HG03432 (cell line): Measurements from ENCODE around the gene PCGF3.

ENCODE experiments used
- ATAC-seq: cut with Tn5 transposase; IDR thresholded peaks from one replicate; pipeline ENCODE4 v1.9.1; 2021; ENCODE audit warnings: mild to moderate bottlenecking, moderate library complexity; ENCODE audit not compliant: unreplicated experiment

The PCGF3 gene, protein sequence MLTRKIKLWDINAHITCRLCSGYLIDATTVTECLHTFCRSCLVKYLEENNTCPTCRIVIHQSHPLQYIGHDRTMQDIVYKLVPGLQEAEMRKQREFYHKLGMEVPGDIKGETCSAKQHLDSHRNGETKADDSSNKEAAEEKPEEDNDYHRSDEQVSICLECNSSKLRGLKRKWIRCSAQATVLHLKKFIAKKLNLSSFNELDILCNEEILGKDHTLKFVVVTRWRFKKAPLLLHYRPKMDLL

DNA sequence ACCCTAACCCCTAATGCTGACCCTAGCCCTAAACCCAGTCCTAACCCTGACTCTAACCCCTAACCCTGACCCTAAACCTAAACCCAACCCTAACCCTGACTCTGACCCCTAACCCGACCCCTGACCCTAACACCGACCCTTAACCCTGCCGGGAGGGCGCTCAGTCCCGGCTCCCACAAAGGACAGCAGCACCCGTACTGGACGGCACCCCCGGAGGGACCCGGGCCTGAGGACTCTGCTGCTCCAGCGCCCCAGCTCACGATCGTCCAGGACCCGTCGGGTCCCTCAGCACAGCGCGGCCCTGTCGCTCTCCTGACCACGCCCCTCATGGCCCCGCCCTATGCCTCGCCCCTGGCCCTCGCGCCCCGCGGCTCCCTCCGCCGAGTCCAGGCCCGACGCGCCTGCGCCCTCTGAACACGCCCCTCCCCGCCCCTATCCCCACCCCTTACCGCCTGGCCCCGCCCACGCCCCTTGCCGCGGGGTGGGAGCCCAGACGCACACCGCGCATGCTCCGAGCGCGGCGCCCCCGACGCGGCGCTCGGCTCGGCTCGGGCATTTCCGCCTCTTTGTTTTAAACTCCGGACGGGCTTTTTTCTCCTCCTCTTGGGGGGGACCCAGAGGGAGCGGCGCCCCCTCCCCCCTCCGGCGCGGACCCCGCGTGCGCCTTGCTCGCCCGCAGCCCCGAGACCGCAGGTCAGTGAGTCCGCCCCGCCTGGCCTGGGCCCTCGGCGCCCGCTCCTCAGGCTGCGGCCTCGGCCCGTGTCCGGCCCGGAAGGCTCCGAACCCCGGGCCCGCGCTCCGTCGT, at the start of gene PCGF3:
TSS of gene PCGF3 (plus strand) at position 555 of the 805 bp plus-strand sequence. CDS start 27,849 bp downstream, outside the sequence.
- ATAC-seq: peak; percentile 93

DNA sequence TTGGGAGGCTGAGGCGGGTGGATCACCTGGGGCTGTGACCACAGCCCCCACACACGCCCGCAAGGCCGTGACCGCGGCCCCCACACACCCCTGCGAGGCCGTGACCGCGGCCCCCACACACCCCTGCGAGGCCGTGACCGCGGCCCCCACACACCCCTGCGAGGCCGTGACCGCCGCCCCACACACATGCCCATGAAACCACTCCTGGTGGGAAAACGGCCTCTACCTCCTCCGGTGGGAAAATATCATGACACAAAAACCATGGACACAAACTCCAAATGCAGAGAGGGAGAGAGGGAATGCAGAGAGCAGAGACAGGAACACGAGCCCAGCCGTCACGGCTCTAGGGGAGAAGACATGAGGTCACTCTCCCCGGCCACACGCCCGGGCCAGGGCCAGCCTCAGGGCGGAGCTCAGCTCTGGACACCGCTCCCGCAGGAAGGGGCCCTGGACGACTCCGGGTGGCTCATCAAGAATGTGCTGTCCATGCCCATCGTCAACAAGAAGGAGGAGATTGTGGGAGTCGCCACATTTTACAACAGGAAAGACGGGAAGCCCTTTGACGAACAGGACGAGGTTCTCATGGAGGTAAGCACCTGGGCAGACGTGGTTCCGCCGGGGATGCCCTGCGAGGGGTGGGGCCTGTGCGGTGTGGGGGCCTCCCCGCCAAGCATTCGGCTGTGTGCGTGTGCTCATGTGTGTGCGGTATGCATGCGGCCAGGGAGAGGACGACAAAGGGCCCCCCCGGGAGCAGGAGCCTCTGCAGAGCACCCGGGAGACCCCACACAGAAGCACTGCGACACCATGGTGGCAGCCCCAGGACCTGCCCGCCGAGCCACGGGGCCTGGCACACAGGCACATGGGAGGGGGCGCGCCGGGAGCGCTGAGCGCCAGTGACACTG, 48.9 kb upstream of the PCGF3 start:
- ATAC-seq: no peak

DNA sequence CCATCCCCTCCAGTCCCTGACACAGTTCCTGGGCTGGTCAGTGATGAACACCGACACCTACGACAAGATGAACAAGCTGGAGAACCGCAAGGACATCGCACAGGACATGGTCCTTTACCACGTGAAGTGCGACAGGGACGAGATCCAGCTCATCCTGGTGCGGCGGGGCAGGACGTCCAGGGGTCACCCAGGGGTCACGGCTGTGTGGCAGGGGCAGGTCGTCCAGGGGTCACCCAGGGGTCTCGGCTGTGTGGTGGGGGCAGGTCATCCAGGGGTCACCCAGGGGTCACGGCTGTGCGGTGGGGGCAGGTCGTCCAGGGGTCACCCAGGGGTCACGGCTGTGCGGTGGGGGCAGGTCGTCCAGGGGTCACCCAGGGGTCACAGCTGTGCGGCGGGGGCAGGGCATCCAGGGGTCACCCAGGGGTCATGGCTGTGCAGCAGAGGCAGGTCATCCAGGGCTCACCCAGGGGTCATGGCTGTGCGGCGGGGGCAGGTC, 48.2 kb upstream of the PCGF3 start:
- ATAC-seq: no peak

DNA sequence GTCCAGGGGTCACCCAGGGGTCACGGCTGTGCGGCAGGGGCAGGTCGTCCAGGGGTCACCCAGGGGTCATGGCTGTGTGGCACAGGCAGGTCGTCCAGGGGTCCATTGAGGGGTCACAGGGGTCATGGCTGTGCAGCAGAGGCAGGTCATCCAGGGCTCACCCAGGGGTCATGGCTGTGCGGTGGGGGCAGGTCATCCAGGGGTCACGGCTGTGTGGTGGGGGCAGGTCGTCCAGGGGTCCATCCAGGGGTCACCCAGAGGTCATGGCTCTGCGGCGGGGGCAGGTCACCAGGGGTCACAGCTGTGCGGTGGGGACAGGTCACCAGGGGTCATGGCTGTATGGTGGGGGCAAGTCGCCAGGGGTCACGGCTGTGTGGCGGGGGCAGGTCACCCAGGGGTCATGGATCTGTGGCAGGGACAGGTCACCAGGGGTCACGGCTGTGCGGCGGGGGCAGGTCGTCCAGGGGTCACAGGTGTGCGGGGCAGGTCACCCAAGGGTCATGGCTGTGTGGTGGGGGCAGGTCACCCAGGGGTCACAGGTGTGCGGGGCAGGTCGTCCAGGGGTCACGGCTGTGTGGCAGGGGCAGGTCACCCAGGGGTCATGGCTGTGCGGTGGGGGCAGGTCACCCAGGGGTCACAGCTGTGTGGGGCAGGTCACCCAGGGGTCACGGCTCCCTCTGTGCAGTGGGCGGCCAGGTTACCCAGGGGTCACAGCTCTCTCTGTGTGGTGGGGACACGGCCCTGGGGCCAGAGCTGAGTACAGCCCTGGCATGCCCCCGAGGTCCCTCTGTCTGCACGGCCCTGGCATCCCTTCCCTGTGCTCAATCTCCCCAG, 47.6 kb upstream of the PCGF3 start:
- no peak for ATAC-seq

DNA sequence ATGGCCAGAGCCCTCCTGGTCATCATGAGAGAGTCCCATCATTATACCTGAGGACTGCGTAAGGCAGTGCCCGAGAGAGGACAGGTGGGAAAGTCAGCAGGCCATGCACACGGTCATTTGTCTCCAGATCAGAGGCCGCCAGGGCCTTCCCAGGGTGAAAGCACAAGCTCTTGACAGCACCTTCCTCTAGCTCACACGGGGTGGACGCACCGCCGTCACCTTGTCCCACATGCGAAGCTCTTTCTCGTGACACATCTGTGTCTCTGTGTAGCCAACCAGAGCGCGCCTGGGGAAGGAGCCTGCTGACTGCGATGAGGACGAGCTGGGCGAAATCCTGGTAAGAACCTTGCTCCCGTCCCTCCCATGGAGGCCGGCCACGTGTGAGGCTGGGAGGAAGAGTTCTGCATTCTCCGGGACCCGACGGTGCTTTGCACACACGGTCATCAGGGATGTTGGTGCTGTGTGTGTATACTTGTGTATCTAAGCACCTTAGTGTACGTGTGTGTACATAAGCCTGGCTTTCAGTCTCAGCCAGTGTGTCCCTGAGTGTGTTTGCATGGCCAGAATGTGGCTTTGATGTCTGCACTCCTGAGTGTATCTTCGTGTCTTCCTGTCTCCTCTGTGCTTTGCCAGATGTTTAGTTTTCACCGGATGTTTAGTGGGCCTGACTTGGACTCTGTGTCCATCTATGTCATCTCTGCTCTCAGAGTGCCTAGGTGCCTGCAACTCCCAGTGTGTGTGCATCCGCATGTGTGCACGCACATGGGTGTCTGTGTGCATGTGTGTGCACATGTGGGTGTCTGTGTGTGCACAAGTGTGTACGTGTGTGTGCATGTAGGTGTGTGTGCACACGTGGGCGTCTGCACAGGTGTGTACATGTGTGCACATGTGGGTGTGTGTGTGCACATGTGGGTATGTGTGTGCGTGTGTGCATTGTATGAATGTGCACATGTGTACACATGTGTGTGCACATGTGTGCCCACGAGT, 46.7 kb upstream of the PCGF3 start:
- ATAC-seq: no peak

DNA sequence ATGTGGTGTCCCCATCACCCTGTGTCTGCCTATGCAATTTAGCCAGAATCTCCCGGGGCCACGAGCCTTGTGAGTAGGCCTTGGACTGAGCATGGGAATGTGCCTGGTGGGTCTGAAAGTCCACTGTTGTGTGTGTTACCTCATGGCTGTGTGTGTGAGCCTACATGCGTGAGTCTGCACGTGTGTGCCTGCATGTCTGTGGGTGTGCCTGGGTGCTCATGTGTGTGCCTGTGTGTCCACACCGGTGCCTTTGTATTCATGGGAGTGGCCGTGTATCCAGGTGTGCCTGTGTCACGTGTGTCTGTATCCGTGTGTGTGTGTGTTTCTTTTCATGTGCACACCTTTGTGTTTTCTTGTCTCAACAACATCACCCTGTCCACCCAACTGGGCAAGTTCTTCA, 45.8 kb upstream of the PCGF3 start:
- ATAC-seq: no peak

DNA sequence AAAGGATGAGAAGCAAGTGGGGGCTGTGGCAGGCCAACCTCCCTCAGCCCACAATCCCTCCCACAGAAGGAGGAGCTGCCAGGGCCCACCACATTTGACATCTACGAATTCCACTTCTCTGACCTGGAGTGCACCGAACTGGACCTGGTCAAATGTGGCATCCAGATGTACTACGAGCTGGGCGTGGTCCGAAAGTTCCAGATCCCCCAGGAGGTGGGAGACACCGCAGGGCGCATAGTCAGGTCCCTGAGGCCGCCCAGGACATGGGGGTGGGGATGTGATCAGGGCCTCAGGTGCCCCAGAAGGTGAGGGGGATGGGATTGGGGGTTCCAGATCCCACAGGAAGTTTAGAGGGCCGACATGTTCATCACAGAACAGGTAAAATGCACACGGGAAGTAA, 45.2 kb upstream of the PCGF3 start:
- ATAC-seq: no peak

DNA sequence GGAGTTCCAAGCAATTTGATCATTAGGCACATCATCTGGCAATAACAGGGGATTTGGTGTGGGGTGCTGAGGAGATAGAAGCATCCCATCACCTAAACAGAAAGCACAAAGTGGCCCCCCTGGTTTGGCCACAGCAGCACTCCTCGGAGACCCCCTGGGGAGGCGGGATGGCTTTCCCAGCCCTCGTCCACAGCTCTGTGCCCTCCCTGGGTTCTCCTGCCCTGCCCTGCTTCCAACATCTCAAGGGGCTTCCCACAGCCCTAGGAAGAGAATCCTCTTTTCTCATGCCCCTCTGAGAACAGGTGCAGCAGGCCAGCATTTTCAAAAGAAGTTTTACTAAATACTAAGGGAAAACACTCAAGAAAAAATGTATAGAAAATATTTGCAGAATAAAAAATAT, 44.4 kb upstream of the PCGF3 start:
- ATAC-seq: no peak

DNA sequence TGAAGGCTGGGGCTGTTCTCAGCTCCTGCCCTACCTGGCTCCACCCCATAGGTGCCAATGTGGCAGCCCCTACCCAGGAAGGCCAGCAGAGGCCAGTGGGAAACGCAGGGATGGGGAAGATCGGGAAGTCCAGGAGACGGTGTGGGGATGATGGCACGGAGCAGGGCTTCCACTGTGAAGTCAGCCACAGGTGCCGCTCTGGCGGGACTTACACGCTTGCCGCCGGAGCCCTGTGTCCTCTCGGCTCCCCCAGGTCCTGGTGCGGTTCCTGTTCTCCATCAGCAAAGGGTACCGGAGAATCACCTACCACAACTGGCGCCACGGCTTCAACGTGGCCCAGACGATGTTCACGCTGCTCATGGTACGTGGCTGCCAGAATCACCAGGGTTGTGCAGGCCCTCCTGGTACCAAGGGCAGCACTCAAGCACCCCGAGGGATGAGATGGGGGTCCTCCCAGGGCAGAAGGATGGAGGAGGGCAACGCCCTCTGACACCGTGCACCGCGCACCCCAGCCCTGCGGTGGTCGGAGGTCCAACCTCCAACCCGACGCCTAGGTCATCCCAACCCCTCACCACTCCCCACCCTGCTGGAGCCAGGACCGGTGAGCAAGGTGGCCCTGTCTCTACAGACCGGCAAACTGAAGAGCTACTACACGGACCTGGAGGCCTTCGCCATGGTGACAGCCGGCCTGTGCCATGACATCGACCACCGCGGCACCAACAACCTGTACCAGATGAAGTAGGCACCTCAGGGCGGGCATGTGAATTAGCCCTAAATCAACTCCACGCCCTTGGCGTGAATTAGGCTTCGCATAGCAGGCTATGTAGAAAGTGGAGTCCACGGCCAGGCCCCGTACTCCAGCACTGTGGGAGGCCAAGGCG, 43.5 kb upstream of the PCGF3 start:
- ATAC-seq: no peak

DNA sequence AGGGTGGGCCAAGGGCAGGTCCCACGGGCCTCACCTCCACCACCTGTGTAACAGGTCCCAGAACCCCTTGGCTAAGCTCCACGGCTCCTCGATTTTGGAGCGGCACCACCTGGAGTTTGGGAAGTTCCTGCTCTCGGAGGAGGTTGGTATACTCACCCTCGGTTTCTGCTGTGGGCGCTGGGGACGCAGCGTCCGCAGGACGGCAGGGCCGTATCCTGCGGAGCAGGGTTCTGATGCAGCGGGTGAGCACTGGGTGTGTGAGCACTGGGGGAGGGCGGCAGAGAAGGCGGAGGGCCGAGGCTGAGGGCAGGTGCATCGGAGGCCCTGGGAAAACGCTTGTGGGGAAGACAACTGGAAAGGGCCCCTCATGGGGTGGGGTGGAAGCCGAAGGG, 42.6 kb upstream of the PCGF3 start:
- ATAC-seq: no peak

DNA sequence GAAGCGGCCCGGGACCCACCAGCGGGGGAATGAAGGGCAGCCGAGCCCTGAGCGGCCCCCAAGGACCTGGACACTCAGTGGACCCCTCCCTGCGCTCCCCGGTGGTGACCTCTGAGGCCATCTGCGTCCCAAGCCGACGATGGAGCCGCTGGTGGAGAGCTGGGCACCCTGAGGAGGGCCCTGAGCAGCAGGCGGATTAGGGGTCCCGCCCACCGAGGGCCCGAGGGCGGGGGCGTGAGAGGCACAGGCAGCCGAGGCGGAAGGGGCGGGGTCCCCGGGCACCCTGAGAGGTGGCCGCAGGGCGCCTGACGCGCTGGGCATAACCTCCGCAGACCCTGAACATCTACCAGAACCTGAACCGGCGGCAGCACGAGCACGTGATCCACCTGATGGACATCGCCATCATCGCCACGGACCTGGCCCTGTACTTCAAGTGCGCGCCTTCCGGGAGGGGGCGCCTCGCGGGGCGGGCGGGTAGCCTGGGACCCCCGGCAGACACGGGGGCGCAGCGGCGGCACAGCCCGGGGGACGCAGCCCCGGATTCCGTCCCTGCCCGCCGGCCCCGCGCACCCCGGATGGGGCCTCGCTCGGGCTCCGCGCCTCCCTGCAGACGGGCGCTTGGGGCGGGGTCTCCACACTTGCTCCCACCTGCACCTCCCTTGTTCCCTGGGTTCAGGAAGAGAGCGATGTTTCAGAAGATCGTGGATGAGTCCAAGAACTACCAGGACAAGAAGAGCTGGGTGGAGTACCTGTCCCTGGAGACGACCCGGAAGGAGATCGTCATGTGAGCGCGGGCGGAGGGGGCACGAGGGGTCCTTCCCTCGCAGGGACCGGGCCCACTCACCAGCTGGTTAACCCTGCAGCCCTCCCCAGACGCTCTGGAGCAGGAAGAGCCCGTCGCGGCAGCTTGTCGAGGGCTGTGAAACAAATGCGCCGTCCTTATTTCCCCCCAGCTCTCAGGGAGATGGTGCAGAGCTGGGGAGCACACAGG, 41.9 kb upstream of the PCGF3 start:
- peak; percentile 73 for ATAC-seq

DNA sequence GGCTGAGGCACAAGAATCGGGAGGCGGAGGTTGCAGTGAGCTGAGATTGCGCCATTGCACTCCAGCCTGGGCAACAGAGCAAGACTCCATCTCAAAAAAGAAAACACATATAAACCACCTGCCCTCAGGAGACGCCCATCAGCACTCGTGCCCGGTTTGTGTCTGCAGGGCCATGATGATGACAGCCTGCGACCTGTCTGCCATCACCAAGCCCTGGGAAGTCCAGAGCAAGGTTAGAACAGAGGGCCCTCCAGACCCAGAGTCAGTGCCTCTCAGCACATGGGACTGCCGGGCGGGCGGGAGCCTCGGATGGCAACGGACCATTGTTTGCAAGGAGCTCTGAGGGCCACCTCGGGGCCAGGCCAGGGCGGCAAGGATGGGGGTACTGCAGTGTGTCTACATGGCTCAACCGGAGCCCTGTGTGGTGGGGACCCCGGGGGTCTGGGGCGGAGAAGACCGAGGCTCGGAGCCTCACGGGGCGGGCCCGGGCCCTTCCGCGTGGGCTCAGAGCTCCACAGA, 40.9 kb upstream of the PCGF3 start:
- ATAC-seq: no peak

DNA sequence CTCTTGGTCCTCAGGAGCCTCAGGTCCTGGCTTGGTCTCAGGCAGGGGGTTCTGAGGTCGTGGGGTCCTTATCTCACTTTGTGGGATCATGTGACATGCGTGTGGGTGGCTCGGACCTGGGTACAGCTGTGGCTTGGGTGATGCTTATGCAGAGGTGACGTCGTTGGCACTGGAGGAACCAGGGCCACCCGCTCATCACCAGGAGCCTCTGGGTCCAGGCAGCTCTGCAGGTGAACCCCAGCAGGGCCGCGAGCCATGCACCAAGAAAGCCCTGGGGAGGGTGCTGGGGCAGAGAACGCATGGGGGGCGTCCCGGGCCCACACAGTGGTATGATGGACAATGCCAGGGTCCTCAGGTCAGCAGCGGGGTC, 40.3 kb upstream of the PCGF3 start:
- ATAC-seq: no peak

DNA sequence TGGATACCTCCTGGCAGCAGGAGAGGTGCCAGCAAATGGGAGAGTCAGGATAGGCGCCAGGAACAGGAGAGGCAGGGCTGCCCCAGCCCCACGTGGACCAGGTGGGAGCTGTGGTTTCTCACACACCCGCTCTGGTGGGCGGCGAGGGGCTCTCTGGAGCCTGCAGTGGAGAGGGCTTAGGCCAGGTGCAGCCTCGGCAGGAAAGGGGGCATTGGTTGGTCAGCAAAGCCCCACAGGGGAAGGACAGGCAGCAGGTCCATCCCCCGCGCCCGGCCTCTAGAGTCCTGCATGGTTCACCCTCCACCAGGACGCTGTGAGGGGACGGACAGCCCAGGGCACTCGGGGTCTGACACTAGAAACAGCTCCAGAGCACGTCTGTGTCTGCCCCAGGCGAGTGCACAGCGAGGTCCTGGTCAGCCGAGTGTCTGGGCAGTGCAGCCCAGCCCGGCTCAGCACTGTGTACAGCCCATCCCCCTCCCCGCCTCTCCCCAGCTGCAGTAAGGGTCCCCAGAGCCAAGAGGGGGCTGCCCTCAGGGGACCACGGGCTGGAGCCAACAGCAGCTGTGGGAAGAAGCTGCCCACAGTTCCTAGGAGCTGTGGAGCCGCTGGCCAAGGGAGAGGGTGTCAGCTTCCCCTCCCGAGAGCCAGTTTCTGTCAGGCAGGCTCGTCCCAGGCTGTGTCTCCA, 39.7 kb upstream of the PCGF3 start:
- ATAC-seq: no peak

DNA sequence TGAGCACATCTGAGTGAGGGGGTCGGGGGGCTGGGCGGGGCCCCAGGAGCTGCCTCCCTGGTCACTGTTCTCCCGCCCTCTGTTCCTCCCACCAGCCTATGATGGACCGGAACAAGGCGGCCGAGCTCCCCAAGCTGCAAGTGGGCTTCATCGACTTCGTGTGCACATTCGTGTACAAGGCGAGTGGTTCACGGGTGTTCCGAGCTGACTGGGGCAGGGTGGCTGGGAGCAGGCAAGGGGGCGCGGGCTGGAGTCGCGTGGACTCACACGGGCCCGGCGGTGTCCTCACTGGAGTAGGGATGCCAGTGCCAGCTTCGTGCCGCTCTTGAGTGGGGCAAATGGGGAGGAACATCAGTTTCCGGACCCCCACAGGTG, 39.2 kb upstream of the PCGF3 start:
- ATAC-seq: no peak

DNA sequence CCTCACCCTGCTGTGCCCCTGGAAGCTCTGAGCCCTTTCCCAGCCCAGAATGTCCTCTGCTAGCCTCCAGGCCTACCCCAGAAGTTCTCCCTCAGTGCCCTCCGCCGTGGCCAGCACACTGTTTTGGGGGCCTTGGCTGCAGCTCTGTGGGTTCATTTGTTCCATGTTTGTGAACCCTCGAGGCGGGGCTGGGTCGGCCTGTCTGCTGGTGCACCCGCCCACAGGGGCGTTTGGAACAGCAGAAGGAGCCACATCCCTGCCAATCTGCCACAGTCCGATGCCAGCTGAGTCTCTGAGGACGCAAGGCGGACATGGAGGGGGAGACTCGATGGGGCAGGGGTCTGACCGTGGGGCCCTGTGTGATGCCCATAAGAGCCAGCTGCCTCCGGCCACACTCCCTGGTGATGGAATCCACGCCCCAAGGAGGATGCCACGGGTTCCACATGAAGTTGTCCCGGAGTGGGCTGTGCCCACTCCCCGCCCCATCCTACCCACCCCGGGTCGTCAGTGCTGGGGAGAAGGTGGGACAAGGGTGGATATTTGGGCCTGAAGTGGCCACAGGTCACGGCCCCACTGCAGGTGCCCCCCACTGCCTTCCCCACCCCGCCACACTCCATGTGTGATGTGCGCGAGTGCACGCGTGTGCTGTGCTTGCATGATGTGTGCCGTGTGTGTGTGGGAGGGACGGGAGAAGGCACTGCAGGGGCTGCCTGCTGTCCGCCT, 38.6 kb upstream of the PCGF3 start:
- ATAC-seq: no peak
